Activated CD8-positive, alpha-beta memory T cell treated with anti-CD3 and anti-CD28 coated beads, Interleukin-2, amount 50 U/mL, for 48 hours (primary cell): Measurements from ENCODE around the gene CD80.
A peak's percentile ranks its signal among the peaks of the same experiment; 100 is the strongest.

ENCODE experiments used
- DNase-seq: peaks from one replicate; pipeline ENCODE4 v3.0.0-alpha.2; 2020

Gene CD80

GRCh38 chr3:119542168-119542767 lies 17.1 kb downstream of the CD80 start:
- no peak for DNase-seq

- no peak for DNase-seq
Measured at GRCh38 chr3:119541547-119541946, 17.9 kb downstream of the CD80 start.

DNA sequence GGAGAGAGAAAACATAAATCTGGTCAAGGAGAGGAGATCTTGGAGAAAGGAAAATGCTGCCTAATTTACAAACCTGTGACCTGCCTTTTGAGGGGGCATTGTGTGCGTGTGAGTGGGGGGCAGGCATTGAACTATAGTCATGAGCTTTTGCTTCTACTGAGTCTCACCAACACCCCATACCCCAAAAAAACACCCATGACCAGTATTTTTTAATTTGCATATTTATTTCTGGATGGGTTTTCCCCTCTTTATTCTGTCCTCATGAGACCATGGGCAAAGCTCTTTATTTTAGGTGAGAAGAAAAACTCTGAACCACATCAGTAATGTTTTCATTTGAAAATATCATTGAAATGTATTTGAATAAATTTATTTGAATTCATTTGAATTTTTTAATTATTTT lies 20.6 kb downstream of the CD80 start:
- no peak for DNase-seq

DNA sequence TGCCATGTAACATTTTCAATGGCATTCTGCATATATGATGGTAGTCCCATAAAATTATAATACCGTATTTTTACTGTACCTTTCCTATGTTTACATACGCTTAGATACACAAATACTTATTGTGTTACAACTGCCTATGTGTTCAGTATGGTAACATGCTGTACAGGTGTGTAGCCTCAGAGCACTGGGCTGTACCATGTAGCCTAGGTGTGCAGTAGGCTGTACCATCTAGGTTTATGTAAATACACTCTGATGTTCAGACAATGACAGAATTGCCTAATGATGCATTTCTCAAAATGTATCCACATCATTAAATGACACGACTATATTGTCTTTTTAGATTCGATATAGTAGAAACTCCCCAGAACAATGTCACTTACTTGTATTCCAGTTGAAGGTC lies 22.7 kb downstream of the CD80 start:
- DNase-seq, result no peak

DNA sequence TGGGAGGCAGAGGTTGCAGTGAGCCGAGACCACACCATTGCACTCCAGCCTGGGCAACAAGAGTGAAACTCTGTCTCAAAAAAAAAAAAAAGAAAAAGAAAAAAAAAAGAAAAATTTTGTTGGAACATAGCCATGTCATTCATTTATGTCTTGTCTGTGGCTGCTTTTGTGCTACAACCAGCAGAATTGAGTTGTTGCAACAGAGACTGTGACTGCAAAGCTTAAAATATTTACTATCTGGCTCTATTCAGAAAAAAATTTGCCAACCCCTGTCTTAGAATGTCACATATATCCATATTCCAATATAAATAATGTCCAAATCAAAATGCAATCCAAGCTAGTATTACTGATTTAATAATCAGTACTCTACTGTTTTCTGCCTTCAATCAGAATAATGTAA lies 25.1 kb downstream of the CD80 start:
- no peak for DNase-seq

DNA sequence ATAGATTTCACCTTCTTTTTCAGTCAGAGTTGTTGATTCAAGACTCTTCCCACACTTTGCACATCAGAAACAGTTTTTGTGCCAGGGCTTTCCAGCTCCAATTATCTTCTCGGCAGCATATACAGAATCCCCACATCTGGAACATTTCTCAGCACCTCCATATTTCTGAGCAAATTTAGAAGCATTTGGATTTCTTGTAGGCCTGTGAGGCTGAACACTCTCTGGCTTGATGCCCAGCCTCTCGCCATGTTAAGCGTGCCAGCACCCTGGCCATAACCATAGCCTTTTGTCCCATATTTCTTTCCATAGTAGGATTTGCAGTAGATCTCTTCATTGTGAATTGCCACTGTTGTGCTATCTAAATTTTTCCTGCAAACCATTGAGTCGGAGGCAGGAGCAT lies 28.3 kb downstream of the CD80 start:
- DNase-seq, result no peak

- DNase-seq, result no peak
Measured at GRCh38 chr3:119530456-119530855, 29.0 kb downstream of the CD80 start.

GRCh38 chr3:119529883-119530282 lies 29.5 kb downstream of the CD80 start:
- DNase-seq, result no peak

- no peak for DNase-seq
Measured at GRCh38 chr3:119527714-119528113, 31.7 kb downstream of the CD80 start.

GRCh38 chr3:119524931-119525662 lies 34.3 kb downstream of the CD80 start:
- no peak for DNase-seq

- no peak for DNase-seq
Measured at GRCh38 chr3:119518026-119518425, 41.4 kb downstream of the CD80 start.

GRCh38 chr3:119517112-119517511 lies 42.3 kb downstream of the CD80 start:
- DNase-seq, result no peak

GRCh38 chr3:119514637-119515036 lies 44.8 kb downstream of the CD80 start:
- DNase-seq, result no peak

DNA sequence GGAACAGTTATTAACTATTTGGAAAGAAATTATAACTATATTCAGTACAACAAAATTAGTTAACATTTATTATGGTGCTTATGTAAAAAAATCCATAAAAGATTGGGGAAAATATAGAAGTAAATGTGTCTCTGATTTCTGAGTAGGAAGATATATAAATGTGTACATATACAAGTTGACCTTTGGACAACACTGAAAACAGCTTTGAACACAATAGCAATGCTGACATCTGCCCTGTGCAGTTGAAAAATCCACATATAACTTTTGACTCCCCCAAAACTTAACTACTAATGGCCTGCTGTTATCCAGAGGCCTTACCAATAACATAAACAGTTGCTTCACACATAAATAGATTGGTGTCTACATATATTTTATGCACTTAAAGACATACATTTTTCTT lies 48.7 kb downstream of the CD80 start:
- DNase-seq, result no peak

DNA sequence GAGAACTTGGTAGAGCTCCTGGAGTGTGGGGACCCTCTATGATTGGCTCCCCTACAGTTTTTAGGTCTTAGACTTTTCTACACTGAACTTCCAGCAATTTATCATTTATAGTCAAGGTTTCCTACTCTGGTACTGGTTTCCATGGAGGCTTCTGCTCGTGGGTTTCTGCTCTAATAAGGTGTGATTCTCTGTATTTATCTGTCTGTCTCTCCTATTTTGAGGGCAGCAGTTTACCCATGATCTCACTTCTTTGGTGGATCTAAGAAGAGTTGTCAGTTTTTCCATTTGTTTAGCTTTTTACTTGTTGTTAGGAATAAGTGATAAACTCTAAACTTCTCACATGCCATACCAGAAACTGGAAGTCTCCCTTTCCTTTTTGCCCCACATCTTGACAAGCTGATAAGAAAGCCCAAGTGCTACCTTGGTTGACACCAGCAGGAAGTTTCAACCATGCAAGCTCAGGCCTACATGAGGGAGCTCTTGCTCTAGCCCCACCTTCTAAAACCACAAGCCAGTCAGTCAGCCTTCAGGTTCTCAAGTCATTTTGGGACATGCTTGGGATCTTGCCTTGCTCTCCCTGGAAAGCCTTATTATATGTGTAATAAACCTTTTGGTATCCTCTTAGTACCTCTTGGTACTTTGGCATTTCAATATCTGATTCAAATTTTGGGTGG lies 51.1 kb downstream of the CD80 start:
- DNase-seq, result no peak

DNA sequence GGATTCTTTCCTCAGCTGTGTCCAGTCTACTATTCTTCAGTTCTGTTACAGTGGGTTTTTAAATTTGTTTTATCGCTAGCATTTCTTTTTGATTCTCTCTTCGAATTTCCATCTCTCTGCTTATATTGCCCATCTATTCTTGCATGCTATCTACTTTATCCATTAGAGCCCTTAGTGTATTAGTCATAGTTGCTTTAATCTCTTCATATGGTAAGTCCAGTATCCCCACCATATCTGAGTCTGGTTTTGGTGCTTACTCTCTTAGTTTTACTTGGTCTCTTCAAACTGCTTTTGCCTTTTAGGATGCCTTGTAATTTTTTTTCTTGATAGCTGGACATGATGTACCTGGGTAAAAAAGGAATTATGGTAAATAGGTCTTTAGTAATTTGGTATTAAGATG lies 52.0 kb downstream of the CD80 start:
- no peak for DNase-seq

GRCh38 chr3:119506631-119507030 lies 52.8 kb downstream of the CD80 start:
- no peak for DNase-seq

DNA sequence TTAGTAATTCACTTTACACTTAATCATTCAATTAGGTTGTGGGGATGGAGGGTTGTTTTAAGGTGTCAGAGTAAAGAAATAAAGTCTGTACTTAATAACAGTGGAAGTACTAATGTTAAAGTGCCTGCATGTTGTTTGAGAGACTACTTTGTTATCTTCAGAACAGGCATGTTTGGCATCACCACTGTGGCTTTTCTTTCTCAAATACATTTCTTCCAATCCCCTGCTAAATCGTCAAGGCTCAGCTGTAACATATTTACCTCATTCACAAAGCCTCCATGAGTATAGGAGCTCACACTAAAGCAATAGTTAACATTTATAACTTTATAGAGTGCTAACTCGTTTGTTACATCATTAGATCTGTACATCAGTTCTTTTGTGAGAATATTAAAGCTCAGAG lies 58.5 kb downstream of the CD80 start:
- no peak for DNase-seq

DNA sequence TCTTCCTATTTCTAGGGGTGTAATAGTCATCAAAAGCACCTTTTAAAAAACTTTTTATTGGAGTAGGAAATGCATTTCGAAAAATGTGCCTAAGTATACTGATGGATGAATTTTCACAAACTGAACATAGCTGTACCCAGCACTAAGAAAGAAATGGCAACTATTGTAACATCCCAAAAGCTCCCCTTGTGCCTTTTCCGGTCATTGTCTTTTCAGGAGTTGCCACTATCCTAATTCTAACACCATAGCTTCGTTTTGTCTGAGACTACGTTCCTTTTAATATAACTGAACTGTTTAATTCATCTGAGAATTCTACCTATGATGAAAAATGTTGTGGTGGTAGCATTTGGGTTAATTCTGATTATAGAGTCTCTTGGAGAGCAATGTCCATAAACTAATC lies 59.1 kb downstream of the CD80 start:
- no peak for DNase-seq

DNA sequence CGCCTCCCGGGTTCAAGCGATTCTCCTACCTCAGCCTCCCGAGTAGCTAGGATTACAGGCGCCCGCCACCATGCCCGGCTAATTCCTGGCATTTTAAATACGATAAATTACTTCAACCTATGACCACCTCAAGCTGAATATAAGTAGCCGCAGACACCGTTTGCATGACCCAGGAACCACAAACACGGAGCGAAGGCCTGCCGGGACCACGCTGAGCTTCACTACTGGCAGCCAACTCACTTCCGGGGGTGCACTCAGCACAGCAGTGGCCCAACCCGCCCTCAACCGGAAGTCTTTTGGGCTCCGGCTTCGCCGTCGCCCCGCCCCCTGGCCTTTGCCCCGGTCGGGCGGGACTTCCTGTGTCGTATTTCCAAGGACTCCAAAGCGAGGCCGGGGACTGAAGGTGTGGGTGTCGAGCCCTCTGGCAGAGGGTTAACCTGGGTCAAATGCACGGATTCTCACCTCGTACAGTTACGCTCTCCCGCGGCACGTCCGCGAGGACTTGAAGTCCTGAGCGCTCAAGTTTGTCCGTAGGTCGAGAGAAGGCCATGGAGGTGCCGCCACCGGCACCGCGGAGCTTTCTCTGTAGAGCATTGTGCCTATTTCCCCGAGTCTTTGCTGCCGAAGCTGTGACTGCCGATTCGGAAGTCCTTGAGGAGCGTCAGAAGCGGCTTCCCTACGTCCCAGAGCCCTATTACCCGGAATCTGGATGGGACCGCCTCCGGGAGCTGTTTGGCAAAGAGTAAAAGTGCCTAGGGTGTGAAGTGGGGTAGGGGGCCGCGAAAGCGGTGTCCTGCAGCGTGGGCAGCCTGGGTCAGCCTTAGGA lies 61.0 kb downstream of the CD80 start, which contains the start of gene TIMMDC1:
Gene TIMMDC1 (plus strand): TSS at position 362 of the 826 bp plus-strand sequence. CDS start 187 bp downstream, at position 549.
- DNase-seq, result peak; percentile 97

DNA sequence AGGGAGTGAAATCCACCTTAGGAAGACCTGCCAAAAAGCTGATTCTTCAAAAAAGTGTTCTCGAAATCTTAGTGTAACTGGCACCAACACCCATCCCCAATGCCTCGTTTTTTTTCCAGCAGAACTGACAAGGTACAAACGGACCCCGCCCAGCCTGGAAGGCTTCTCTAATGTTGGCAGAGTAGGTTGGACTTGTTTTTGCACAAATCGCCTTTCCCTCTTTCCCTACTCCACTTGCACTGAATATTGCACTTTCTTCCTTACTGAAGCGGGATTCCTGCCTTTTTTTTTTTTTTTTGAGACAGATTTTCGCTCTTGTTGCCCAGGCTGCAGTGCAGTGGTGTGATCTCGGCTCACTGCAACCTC lies 61.6 kb downstream of the CD80 start:
- no peak for DNase-seq

- DNase-seq, result no peak
Measured at GRCh38 chr3:119494597-119494996, 64.8 kb downstream of the CD80 start.

GRCh38 chr3:119492810-119493209 lies 66.6 kb downstream of the CD80 start:
- no peak for DNase-seq
